ENCODE results near the gene HINT3. TPM values are rescaled to one million over a fixed set of nuclear protein-coding genes. Genes with fewer than 3 reads are reported as not detected.

The HINT3 gene
- polyA plus RNA-seq, 1 donor from 2014 or later = 72.2 TPM

DNA sequence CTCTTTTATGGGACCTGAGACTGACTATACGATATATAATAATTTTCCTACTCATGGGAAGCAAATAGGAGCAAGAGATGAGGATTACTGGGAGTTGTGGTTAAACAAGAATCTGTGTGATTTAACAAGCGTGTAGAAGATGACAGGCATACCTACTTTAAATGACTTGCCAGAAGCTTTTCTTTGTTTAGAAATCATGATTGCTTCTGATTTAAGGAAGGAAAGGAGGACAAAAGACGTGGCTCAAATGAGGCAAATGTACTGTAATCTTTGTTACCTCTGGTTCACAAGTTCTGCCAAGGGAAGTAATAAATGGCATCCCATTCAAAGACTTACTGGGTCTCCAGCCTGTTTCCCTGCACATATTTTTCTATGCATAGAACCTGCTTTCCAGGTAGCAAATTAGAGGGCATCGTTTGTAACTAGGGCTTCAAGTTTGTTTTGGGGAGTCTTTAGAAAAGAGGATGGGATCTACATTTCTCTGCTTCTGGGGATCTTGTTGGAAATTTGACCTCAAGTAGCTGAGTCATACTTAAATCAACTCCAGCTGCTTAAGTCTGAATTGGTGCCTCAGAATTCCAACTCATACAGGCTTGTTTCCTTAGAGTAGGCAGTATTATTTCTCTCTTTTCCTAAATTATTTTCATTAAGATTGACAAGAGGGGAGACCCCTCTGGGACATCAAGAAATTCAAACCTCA is 26.8 kb downstream of the HINT3 start:
- H3K27ac ChIP-seq (ENCODE audit: low read length) = no peak overlapping the region
- no peaks in the 10 kb centered on the region for H3K9me2 ChIP-seq (ENCODE audit: insufficient read depth, low read length)
- no peaks in the 10 kb centered on the region for H3K9me3 ChIP-seq (ENCODE audit: low read length)
- no peaks in the 10 kb centered on the region for H3K27me3 ChIP-seq (ENCODE audit: insufficient read depth, low read depth, low read length)
- H3F3A ChIP-seq (ENCODE audit: insufficient read depth, low read length, poor library complexity, severe bottlenecking) = no peaks in the 10 kb centered on the region
- no peak overlapping the region for H3K9ac ChIP-seq (ENCODE audit: low read length)
- H3K79me2 ChIP-seq (replicated peaks; ENCODE audit: insufficient read depth, low read length) = peaks cover 11% of the 10 kb centered on the region
- no peak overlapping the region for H3K4me3 ChIP-seq (ENCODE audit: low read length)
- no peak overlapping the region for H2AFZ ChIP-seq (ENCODE audit: low read depth, low read length)
- no peaks in the 10 kb centered on the region for H4K20me1 ChIP-seq (ENCODE audit: insufficient read depth)
- H3K36me3 ChIP-seq (ENCODE audit: insufficient read depth, low read length) = no peaks in the 10 kb centered on the region
- TF ChIP-seq, protein P1, sequence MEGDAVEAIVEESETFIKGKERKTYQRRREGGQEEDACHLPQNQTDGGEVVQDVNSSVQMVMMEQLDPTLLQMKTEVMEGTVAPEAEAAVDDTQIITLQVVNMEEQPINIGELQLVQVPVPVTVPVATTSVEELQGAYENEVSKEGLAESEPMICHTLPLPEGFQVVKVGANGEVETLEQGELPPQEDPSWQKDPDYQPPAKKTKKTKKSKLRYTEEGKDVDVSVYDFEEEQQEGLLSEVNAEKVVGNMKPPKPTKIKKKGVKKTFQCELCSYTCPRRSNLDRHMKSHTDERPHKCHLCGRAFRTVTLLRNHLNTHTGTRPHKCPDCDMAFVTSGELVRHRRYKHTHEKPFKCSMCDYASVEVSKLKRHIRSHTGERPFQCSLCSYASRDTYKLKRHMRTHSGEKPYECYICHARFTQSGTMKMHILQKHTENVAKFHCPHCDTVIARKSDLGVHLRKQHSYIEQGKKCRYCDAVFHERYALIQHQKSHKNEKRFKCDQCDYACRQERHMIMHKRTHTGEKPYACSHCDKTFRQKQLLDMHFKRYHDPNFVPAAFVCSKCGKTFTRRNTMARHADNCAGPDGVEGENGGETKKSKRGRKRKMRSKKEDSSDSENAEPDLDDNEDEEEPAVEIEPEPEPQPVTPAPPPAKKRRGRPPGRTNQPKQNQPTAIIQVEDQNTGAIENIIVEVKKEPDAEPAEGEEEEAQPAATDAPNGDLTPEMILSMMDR (IDR thresholded peaks at IDR 0.05; ENCODE audit: poor library complexity, severe bottlenecking) = no peak
- TF ChIP-seq RAD21 (conservative IDR thresholded peaks at IDR 0.05) (no peak), SMC3 (conservative IDR thresholded peaks at IDR 0.05; ENCODE audit: poor library complexity) (no peak), MXI1 (conservative IDR thresholded peaks at IDR 0.05; ENCODE audit: poor library complexity, severe bottlenecking) (no peak), POLR2AphosphoS5 (IDR thresholded peaks at IDR 0.05) (no peak)
- TF ChIP-seq, protein P2, sequence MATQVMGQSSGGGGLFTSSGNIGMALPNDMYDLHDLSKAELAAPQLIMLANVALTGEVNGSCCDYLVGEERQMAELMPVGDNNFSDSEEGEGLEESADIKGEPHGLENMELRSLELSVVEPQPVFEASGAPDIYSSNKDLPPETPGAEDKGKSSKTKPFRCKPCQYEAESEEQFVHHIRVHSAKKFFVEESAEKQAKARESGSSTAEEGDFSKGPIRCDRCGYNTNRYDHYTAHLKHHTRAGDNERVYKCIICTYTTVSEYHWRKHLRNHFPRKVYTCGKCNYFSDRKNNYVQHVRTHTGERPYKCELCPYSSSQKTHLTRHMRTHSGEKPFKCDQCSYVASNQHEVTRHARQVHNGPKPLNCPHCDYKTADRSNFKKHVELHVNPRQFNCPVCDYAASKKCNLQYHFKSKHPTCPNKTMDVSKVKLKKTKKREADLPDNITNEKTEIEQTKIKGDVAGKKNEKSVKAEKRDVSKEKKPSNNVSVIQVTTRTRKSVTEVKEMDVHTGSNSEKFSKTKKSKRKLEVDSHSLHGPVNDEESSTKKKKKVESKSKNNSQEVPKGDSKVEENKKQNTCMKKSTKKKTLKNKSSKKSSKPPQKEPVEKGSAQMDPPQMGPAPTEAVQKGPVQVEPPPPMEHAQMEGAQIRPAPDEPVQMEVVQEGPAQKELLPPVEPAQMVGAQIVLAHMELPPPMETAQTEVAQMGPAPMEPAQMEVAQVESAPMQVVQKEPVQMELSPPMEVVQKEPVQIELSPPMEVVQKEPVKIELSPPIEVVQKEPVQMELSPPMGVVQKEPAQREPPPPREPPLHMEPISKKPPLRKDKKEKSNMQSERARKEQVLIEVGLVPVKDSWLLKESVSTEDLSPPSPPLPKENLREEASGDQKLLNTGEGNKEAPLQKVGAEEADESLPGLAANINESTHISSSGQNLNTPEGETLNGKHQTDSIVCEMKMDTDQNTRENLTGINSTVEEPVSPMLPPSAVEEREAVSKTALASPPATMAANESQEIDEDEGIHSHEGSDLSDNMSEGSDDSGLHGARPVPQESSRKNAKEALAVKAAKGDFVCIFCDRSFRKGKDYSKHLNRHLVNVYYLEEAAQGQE (IDR thresholded peaks at IDR 0.05; ENCODE audit: borderline replicate concordance) = no peak
- no peak overlapping the region for H3K4me2 ChIP-seq (ENCODE audit: low read length)

DNA sequence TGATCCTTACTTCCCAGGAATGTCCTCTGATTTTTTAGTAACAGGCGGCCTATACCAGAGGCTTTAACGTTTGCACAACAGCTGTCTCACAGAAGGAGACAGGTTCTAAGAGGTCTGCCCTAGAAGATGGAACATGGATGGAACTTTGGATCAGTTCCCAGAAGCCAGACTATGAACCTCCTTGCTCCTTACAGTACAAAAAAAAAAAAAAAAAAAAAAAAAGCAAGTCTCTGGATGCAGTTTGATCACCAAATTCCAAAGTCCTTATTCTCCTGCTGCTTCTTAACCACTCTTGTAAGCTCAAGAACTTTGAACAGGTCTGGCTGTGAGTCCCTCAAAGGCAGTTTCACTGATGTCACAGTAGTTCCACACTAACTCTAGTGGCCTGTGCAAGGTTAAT is 27.7 kb downstream of the HINT3 start:
- no peaks in the 10 kb centered on the region for H4K20me1 ChIP-seq (ENCODE audit: insufficient read depth)
- H3K27ac ChIP-seq (ENCODE audit: low read length) = no peak overlapping the region
- no peaks in the 10 kb centered on the region for H3K27me3 ChIP-seq (ENCODE audit: insufficient read depth, low read depth, low read length)
- peaks cover 18% of the 10 kb centered on the region for H3K79me2 ChIP-seq (replicated peaks; ENCODE audit: insufficient read depth, low read length)
- TF ChIP-seq, protein P2 (IDR thresholded peaks at IDR 0.05; ENCODE audit: borderline replicate concordance) = no peak
- TF ChIP-seq, protein P1 (IDR thresholded peaks at IDR 0.05; ENCODE audit: poor library complexity, severe bottlenecking) = no peak
- TF ChIP-seq EP300 (conservative IDR thresholded peaks at IDR 0.05; ENCODE audit: poor library complexity, severe bottlenecking) (no peak), SMC3 (conservative IDR thresholded peaks at IDR 0.05; ENCODE audit: poor library complexity) (no peak), EZH2 (IDR thresholded peaks at IDR 0.05; ENCODE audit: borderline replicate concordance, insufficient read depth, low read length, poor library complexity, severe bottlenecking) (no peak), TAF1 (IDR thresholded peaks at IDR 0.05; ENCODE audit: low read depth) (no peak), RAD21 (conservative IDR thresholded peaks at IDR 0.05) (no peak), POLR2AphosphoS5 (IDR thresholded peaks at IDR 0.05) (no peak), MXI1 (conservative IDR thresholded peaks at IDR 0.05; ENCODE audit: poor library complexity, severe bottlenecking) (no peak)
- no peaks in the 10 kb centered on the region for H3K9me3 ChIP-seq (ENCODE audit: low read length)
- H3K36me3 ChIP-seq (ENCODE audit: insufficient read depth, low read length) = no peaks in the 10 kb centered on the region
- H3K4me3 ChIP-seq (ENCODE audit: low read length) = no peak overlapping the region
- H3K9me2 ChIP-seq (ENCODE audit: insufficient read depth, low read length) = no peaks in the 10 kb centered on the region
- no peak overlapping the region for H3K9ac ChIP-seq (ENCODE audit: low read length)
- no peaks in the 10 kb centered on the region for H3F3A ChIP-seq (ENCODE audit: insufficient read depth, low read length, poor library complexity, severe bottlenecking)
- no peak overlapping the region for H3K4me2 ChIP-seq (ENCODE audit: low read length)
- H2AFZ ChIP-seq (ENCODE audit: low read depth, low read length) = no peak overlapping the region

Measured in neural cell (in vitro differentiated cells).